Astrocyte (in vitro differentiated cells and primary cell): ENCODE results near the gene PPP1R16B. TPM values are rescaled to one million over a fixed set of nuclear protein-coding genes. Genes with fewer than 3 reads are reported as not detected.

Source experiments
- DNase-seq: peaks from one replicate; pipeline ENCODE4 v3.0.0-alpha.2; 2010; ENCODE audit warnings: low read depth
- FAIRE-seq: peaks from 2 replicates; lab custom pipeline; 2011; peaks lifted over from hg19 to GRCh38; lab: Jason Lieb, UNC
- H2AFZ ChIP-seq: 2 replicates; pipeline ENCODE4 v1.6.0; 2012; ENCODE audit warnings: low read depth, low read length, inconsistent platforms
- H3K27ac ChIP-seq: 2 replicates; pipeline ENCODE4 v1.5.1; 2011; ENCODE audit warnings: low read depth, low read length, inconsistent platforms
- H3K27me3 ChIP-seq: 2 replicates; pipeline ENCODE4 v1.6.0; 2011; ENCODE audit warnings: low read length, inconsistent platforms; ENCODE audit not compliant: insufficient read depth
- H3K36me3 ChIP-seq: 2 replicates; pipeline ENCODE4 v1.5.1; 2011; ENCODE audit warnings: low read length, inconsistent platforms; ENCODE audit not compliant: insufficient read depth
- H3K4me1 ChIP-seq: 2 replicates; pipeline ENCODE4 v1.5.1; 2011; ENCODE audit warnings: low read length, inconsistent platforms; ENCODE audit not compliant: insufficient read depth
- H3K4me2 ChIP-seq: 2 replicates; pipeline ENCODE4 v1.6.0; 2012; ENCODE audit warnings: low read length, inconsistent platforms
- H3K4me3 ChIP-seq: 2 replicates; pipeline ENCODE4 v1.5.1; 2011; ENCODE audit warnings: low read depth, mild to moderate bottlenecking, low read length, inconsistent platforms; ENCODE audit not compliant: insufficient read depth
- H3K79me2 ChIP-seq: 2 replicates; pipeline ENCODE4 v1.6.0; 2012; ENCODE audit warnings: mild to moderate bottlenecking, low read length, inconsistent platforms; ENCODE audit not compliant: insufficient read depth
- H3K9ac ChIP-seq: 2 replicates; pipeline ENCODE4 v1.6.0; 2012; ENCODE audit warnings: mild to moderate bottlenecking, low read length, inconsistent platforms
- H3K9me3 ChIP-seq: 2 replicates; pipeline ENCODE4 v1.5.1; 2012; ENCODE audit warnings: low read depth, mild to moderate bottlenecking, low read length, inconsistent platforms; ENCODE audit not compliant: insufficient read depth
- H4K20me1 ChIP-seq: 2 replicates; pipeline ENCODE4 v1.6.0; 2012; ENCODE audit warnings: low read length, inconsistent platforms; ENCODE audit not compliant: insufficient read depth
- H3K27ac Mint-ChIP-seq: one replicate; pipeline ENCODE4 v1.8.0; 2021; ENCODE audit warnings: mild to moderate bottlenecking, mixed read lengths; ENCODE audit not compliant: unreplicated experiment
- H3K27me3 Mint-ChIP-seq: one replicate; pipeline ENCODE4 v1.8.0; 2021; ENCODE audit warnings: low read depth, mixed read lengths; ENCODE audit not compliant: unreplicated experiment
- H3K36me3 Mint-ChIP-seq: one replicate; pipeline ENCODE4 v1.8.0; 2021; ENCODE audit warnings: low read depth, mixed read lengths; ENCODE audit not compliant: unreplicated experiment
- H3K4me1 Mint-ChIP-seq: one replicate; pipeline ENCODE4 v1.8.0; 2021; ENCODE audit warnings: low read depth, mixed read lengths; ENCODE audit not compliant: unreplicated experiment
- H3K4me3 Mint-ChIP-seq: one replicate; pipeline ENCODE4 v1.8.0; 2021; ENCODE audit warnings: mild to moderate bottlenecking, moderate library complexity, mixed read lengths; ENCODE audit not compliant: unreplicated experiment
- H3K9me3 Mint-ChIP-seq: one replicate; pipeline ENCODE4 v1.8.0; 2021; ENCODE audit warnings: mild to moderate bottlenecking, mixed read lengths; ENCODE audit not compliant: unreplicated experiment
- EZH2 ChIP-seq: IDR thresholded peaks from 2 replicates; pipeline ENCODE4 v1.6.1; 2012; ENCODE audit warnings: mild to moderate bottlenecking, low read length, inconsistent platforms; ENCODE audit not compliant: insufficient read depth
- total RNA-seq: library from RNA; stranded (reverse); gene quantifications from 2 replicates; pipeline ENCODE4 v1.2.1, GENCODE V29; 2021
- TF ChIP-seq, protein P1 (sequence below): IDR thresholded peaks from 2 replicates; pipeline ENCODE4 v1.5.1; 2011; ENCODE audit warnings: low read depth, mild to moderate bottlenecking, inconsistent platforms, low read length, moderate library complexity; ENCODE audit not compliant: insufficient read depth

Gene PPP1R16B
- total RNA-seq, 1 donor from 2014 or later, result 0.68 TPM

GRCh38 chr20:38825901-38826625 is 20.6 kb downstream of the PPP1R16B start:
- H3K27ac Mint-ChIP-seq, result no peak overlapping the region
- no peaks in the 10 kb centered on the region for H3K79me2 ChIP-seq
- H3K36me3 Mint-ChIP-seq, result no peaks in the 10 kb centered on the region
- peaks cover 15% of the 10 kb centered on the region for H3K4me1 Mint-ChIP-seq
- H3K27ac ChIP-seq, result no peak overlapping the region
- H3K36me3 ChIP-seq, result no peaks in the 10 kb centered on the region
- peaks cover 12% of the 10 kb centered on the region for H3K27me3 Mint-ChIP-seq
- H3K9me3 Mint-ChIP-seq, result no peaks in the 10 kb centered on the region
- TF ChIP-seq, protein P1, sequence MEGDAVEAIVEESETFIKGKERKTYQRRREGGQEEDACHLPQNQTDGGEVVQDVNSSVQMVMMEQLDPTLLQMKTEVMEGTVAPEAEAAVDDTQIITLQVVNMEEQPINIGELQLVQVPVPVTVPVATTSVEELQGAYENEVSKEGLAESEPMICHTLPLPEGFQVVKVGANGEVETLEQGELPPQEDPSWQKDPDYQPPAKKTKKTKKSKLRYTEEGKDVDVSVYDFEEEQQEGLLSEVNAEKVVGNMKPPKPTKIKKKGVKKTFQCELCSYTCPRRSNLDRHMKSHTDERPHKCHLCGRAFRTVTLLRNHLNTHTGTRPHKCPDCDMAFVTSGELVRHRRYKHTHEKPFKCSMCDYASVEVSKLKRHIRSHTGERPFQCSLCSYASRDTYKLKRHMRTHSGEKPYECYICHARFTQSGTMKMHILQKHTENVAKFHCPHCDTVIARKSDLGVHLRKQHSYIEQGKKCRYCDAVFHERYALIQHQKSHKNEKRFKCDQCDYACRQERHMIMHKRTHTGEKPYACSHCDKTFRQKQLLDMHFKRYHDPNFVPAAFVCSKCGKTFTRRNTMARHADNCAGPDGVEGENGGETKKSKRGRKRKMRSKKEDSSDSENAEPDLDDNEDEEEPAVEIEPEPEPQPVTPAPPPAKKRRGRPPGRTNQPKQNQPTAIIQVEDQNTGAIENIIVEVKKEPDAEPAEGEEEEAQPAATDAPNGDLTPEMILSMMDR, result no peak
- no peak for TF ChIP-seq EZH2
- no peak overlapping the region for H3K9ac ChIP-seq
- no peak overlapping the region for H3K4me2 ChIP-seq
- no peak overlapping the region for H3K4me3 Mint-ChIP-seq
- H3K4me1 ChIP-seq, result no peaks in the 10 kb centered on the region
- DNase-seq, result peak; percentile 76
- FAIRE-seq, result no peak
- H2AFZ ChIP-seq, result no peak overlapping the region
- no peaks in the 10 kb centered on the region for H4K20me1 ChIP-seq
- peaks cover 16% of the 10 kb centered on the region for H3K27me3 ChIP-seq
- no peak overlapping the region for H3K4me3 ChIP-seq
- H3K9me3 ChIP-seq, result no peaks in the 10 kb centered on the region

DNA sequence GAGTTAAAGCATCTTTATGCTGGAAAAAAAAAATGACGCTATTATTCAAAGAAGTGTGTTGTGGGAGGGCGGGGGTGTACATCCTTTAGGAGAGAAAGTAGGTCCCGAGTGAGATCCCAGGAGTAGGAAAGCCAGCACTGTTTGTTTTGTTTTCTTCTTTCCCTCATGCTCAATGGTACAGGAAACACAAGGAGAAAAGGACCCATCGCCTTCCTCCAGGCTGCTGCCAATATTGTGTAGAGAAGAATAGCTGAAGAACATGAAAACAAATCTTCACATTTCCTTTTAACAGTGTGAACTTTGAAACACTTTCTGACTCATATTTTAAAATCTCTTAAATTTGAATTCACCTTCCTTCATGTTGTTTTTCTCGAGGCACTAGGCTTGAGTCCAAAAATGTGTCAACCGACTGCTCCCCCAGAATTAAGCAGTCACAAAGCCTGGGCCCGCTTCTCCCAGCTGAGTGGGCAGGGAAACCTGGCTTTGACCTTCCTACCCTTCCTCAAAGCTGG is 22.3 kb downstream of the PPP1R16B start:
- no peak for TF ChIP-seq EZH2
- TF ChIP-seq, protein P1, result no peak
- H3K4me3 Mint-ChIP-seq, result no peak overlapping the region
- no peaks in the 10 kb centered on the region for H3K36me3 Mint-ChIP-seq
- H3K27me3 Mint-ChIP-seq, result peaks cover 15% of the 10 kb centered on the region
- Histone ChIP-seq H2AFZ (no peak overlapping the region), H3K4me3 (no peak overlapping the region), H3K79me2 (no peaks in the 10 kb centered on the region), H3K27me3 (peaks cover 17% of the 10 kb centered on the region), H4K20me1 (no peaks in the 10 kb centered on the region), H3K27ac (no peak overlapping the region), H3K9me3 (no peaks in the 10 kb centered on the region), H3K4me1 (no peaks in the 10 kb centered on the region), H3K36me3 (no peaks in the 10 kb centered on the region), H3K4me2 (no peak overlapping the region), H3K9ac (no peak overlapping the region)
- DNase-seq (no peak), FAIRE-seq (no peak)
- peaks cover 15% of the 10 kb centered on the region for H3K4me1 Mint-ChIP-seq
- H3K9me3 Mint-ChIP-seq, result no peaks in the 10 kb centered on the region
- H3K27ac Mint-ChIP-seq, result no peak overlapping the region
